HG03095 (cell line): ENCODE measurements around the gene CEP152.

Source experiments
- ATAC-seq: cut with Tn5 transposase; IDR thresholded peaks from one replicate; pipeline ENCODE4 v1.9.1; 2021; ENCODE audit warnings: moderate library complexity; ENCODE audit not compliant: unreplicated experiment

CEP152 gene

GRCh38 chr15:48778331-48778730, 32.5 kb downstream of the CEP152 start:
- ATAC-seq = no peak

DNA sequence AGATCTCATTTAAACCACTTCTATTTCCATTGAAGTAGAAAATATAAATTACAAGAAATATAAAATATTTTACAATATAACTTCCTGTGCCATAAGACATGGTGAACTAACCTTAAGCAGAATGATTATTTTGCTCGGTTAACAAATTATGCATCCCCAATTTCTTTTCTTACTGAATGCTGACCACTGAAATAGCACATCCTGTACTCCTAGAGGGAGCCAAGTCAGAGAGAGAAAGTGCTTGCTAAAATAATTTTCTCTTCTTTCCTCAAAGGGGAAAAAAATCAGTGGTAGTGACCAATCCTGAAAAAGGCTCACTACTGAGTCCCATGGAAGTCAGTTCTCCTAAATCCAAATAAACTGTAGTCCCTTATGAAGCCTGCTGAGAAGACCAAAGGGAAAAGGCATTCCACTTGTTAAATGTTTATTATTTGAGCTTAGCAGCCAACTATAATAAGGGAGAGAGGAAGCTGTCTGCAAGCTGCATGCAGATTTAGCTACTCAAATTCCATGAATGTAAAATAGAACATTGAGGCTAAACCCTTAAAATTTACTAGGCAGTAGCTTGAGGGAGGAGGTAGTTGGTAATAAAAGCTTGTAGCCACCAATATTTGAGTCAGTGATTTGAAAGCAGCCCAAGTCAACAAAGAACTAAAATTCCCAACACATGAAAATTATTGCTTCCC, 33.1 kb downstream of the CEP152 start:
- no peak for ATAC-seq

DNA sequence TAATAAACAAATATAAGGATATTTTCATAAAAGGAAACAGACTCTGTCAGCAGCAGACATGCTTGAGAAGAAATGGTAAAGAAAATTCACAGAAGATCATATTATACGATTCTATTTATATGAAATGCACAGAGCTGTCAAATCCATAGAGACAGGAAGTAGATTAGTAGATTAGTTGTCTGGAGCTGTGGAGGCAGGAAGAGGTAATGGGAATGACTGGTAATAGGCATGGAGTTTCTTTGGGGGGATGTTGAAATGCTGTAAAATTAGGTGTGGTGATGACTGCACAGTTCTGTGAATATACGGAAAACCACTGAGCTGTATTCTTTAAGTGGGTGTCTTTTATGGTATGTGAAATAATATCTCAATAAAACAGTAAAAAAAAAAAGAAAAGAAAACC, 35.3 kb downstream of the CEP152 start:
- no peak for ATAC-seq

GRCh38 chr15:48774484-48774883, 36.4 kb downstream of the CEP152 start:
- ATAC-seq = no peak

GRCh38 chr15:48766196-48766595, 44.7 kb downstream of the CEP152 start:
- ATAC-seq = no peak

- no peak for ATAC-seq
Measured at GRCh38 chr15:48765022-48765421, 45.8 kb downstream of the CEP152 start.

DNA sequence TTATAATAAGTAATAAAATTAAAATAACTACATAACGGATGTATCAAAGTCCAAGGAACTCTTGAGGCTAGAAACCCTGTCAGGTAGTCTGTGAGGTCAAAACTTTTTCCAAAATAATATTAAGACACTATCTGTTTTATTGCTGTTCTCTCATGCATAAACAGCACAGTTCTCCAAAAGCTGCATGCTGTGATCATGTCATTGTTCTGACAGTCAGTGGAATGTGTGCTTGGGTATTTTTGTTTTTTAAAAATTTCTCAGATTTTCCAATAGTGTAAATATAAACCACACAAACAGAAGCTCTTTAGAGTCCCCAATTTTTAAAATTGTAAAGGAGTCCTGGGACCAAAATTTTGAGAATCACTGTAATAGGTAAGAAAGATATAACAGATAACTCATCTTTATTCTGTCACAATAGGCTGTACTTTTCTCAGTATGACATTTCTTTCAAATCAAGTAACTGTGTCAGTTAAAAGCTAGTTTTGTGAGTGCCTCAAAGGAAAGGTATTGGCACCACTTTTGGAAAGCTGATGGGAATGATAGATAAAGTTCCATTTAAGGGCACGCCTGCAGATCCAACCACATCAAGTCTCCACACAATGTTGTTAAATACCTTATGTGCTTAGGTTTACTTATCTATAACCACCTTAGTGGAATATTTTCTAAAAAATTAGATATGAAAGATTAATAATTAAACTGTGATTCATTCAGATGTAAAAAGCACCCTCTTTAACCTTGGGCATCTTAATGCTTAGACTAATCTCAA, 49.3 kb downstream of the CEP152 start:
- no peak for ATAC-seq

DNA sequence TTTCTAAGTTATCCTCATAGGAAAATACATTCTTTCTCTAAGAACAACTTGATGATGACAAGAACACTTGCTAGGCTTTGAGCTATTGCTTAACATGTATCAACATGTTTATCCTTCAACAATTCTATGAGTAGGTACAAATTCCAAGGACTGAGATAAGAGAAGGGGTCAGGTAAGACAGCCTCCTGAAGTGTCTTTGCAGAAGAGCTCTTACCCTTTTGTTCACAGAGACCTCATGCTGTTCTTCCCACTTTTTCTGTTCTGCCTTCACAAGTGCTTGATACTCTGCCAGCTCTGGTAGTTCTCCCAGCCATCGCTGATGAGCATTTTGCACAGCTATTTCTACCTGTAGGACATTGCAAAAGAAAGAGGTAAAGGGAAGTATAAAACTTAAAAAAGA, 50.9 kb downstream of the CEP152 start:
- no peak for ATAC-seq

DNA sequence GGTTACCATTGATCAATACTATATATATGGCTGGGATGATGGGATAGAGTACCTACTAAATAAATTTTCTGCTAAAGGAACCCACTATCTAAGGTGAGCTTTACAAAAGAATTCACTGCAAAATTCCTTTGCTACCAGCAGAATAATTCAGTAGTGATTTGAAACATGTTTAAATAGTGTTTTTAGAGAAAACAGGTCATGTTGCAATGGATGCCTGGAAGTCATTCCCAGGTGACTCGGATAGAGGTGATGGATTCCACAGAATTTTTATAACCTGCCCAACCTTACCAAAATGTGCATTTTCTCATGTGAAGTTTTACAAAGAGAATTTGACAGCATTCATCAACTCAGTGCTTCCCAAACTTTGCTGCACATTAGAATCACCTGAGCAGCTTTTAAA, 53.2 kb downstream of the CEP152 start:
- ATAC-seq = no peak

DNA sequence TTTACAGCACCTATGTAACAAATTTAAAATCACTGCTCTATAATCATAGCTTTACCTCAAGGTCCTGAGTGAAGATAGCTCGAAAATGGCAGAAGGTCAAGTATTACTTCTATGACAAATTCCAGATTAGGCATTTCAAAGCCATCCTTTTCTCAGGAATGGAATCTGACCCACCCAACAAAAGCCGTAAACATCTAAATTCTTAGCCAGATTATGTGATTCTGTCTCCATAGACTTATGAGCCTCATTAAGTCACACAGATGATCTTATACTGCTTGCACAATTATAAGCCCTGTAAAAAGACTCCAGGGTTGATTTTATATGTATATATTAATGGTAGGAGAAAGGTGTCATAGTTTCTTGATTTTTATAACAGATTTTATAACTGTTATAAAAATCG, 56.9 kb downstream of the CEP152 start:
- ATAC-seq = no peak

DNA sequence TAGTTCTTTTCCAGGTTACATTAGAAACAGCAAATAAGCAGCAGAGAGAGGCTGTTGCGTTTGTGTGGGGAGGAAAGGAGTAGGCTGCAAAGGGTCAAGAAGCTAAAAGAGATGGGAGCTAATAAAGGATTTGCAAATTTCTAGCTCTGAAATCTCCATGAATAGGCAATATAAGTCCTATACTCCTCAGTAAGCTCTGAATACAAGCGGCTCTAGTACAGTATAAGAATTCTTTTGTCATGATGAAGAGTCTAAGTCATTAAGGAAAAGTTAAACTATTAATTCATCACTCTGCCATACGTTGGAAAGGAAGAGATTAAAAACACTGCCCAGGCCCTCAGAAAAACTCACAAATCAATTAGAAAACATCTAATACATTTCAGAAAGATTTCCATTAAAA, 59.3 kb downstream of the CEP152 start:
- ATAC-seq = no peak

GRCh38 chr15:48748535-48748934, 62.3 kb downstream of the CEP152 start:
- ATAC-seq = no peak

- ATAC-seq = no peak
Measured at GRCh38 chr15:48733615-48734014, 77.3 kb downstream of the CEP152 start.

GRCh38 chr15:48730506-48730905, 80.4 kb downstream of the CEP152 start:
- ATAC-seq = no peak

DNA sequence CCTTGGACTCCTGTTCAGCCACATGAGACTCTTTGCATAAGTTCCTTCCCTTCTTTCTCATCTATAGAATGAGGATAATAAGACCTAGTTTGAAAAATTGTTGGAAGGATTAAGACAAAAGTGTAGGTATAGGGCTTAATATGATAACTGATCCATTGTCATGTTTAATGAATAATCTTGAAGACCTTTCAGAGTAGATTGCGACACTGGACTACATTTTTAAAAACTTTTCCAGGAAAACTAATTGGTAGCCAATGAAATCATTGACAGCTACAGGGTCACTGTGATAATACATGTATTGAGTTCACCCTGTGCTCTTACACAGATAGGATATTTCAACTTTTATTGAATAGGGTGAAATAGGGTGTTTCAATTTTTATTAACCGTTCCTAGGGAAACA, 86.9 kb downstream of the CEP152 start:
- ATAC-seq = no peak

GRCh38 chr15:48722764-48723661, 87.9 kb downstream of the CEP152 start:
- no peak for ATAC-seq

- ATAC-seq = no peak
Measured at GRCh38 chr15:48721061-48721810, 89.6 kb downstream of the CEP152 start.

- no peak for ATAC-seq
Measured at GRCh38 chr15:48720646-48721045, 90.2 kb downstream of the CEP152 start.

DNA sequence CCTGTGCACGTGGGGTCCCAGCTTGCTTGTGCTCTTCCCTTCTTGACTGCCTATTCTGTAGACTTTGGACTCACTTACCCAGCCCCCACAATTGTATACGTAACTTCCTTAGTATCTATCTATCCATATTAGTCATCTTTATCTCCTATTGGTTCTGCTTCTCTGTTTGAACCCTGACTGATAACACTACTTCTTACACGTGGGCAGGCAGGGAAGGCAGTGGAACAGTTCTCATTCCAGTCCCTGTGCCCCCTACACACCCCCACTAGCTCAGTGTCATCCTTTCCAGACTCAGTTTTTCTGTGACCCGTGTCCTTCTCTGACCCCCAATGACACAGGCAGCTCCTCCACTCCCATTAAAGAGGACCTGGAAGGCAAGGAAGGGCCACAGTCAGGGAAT, 91.2 kb downstream of the CEP152 start:
- ATAC-seq = no peak

DNA sequence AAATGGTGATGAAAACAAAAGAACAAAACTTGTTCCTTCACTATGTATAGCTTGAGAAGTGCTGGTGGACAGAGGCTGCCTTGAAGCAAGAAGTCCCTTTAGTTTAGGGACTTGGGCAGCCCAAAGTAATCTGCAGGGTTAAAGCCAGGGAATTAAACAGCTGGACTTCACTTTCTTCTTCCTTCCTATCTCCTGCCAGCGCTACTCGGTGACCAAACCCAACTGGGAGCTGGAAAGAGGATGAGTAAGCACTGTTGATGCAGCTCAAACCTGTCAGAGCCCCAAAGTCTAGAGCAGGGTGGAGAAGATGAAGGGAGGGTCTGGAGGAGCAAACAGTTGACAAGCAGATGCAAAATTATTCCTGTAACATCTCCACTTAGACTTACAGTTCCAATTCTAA, 92.2 kb downstream of the CEP152 start:
- ATAC-seq = no peak

- no peak for ATAC-seq
Measured at GRCh38 chr15:48717458-48717857, 93.4 kb downstream of the CEP152 start.
